HL-60 (cell line): ENCODE results near the gene MED1.

Source experiments
- GABPA ChIP-seq: IDR thresholded peaks from 2 replicates; pipeline ENCODE4 v1.6.1; 2012; ENCODE audit warnings: low read depth
- POLR2AphosphoS5 ChIP-seq: IDR thresholded peaks from 2 replicates; pipeline ENCODE4 v1.6.1; 2012; ENCODE audit warnings: low read depth
- SPI1 ChIP-seq: IDR thresholded peaks from 2 replicates; pipeline ENCODE4 v1.6.1; 2012; ENCODE audit warnings: low read depth, mild to moderate bottlenecking, borderline replicate concordance
- TF ChIP-seq, protein P1 (sequence below): IDR thresholded peaks from one replicate; pipeline ENCODE4 v1.5.1; 2011; ENCODE audit warnings: low read length, control low read depth, inconsistent platforms; ENCODE audit not compliant: insufficient read depth
- TF ChIP-seq, protein P2 (sequence below): IDR thresholded peaks from 2 replicates; pipeline ENCODE4 v1.6.1; 2012; ENCODE audit warnings: low read depth; ENCODE audit not compliant: insufficient replicate concordance

DNA sequence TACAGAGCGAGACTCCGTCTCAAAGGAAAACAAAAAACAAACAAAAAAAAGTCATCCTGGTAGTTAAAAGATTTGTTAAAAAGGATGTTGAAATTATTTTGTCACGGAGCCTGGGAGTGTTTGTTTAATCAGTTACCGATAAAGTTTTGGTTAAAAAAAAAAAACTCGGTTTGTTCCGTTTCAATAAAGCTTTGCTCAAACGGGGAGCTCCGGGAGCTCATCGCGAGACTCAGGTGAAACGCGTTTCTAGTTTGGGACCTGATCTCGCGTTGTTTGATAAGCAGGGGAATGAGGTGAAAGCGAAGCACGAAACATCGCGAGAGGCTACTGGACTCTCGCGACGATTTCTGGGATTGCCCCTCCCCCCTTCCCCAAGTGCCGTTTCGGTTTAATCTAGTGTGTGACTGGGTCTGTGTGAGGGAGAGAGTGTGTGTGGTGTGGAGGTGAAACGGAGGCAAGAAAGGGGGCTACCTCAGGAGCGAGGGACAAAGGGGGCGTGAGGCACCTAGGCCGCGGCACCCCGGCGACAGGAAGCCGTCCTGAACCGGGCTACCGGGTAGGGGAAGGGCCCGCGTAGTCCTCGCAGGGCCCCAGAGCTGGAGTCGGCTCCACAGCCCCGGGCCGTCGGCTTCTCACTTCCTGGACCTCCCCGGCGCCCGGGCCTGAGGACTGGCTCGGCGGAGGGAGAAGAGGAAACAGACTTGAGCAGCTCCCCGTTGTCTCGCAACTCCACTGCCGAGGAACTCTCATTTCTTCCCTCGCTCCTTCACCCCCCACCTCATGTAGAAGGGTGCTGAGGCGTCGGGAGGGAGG is 10.3 kb upstream of the MED1 start, which contains the start of gene CDK12:
- TF ChIP-seq, protein P1, sequence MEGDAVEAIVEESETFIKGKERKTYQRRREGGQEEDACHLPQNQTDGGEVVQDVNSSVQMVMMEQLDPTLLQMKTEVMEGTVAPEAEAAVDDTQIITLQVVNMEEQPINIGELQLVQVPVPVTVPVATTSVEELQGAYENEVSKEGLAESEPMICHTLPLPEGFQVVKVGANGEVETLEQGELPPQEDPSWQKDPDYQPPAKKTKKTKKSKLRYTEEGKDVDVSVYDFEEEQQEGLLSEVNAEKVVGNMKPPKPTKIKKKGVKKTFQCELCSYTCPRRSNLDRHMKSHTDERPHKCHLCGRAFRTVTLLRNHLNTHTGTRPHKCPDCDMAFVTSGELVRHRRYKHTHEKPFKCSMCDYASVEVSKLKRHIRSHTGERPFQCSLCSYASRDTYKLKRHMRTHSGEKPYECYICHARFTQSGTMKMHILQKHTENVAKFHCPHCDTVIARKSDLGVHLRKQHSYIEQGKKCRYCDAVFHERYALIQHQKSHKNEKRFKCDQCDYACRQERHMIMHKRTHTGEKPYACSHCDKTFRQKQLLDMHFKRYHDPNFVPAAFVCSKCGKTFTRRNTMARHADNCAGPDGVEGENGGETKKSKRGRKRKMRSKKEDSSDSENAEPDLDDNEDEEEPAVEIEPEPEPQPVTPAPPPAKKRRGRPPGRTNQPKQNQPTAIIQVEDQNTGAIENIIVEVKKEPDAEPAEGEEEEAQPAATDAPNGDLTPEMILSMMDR = no peak
- TF ChIP-seq GABPA (no peak), POLR2AphosphoS5 (peak; percentile 96), SPI1 (no peak)
- TF ChIP-seq, protein P2, sequence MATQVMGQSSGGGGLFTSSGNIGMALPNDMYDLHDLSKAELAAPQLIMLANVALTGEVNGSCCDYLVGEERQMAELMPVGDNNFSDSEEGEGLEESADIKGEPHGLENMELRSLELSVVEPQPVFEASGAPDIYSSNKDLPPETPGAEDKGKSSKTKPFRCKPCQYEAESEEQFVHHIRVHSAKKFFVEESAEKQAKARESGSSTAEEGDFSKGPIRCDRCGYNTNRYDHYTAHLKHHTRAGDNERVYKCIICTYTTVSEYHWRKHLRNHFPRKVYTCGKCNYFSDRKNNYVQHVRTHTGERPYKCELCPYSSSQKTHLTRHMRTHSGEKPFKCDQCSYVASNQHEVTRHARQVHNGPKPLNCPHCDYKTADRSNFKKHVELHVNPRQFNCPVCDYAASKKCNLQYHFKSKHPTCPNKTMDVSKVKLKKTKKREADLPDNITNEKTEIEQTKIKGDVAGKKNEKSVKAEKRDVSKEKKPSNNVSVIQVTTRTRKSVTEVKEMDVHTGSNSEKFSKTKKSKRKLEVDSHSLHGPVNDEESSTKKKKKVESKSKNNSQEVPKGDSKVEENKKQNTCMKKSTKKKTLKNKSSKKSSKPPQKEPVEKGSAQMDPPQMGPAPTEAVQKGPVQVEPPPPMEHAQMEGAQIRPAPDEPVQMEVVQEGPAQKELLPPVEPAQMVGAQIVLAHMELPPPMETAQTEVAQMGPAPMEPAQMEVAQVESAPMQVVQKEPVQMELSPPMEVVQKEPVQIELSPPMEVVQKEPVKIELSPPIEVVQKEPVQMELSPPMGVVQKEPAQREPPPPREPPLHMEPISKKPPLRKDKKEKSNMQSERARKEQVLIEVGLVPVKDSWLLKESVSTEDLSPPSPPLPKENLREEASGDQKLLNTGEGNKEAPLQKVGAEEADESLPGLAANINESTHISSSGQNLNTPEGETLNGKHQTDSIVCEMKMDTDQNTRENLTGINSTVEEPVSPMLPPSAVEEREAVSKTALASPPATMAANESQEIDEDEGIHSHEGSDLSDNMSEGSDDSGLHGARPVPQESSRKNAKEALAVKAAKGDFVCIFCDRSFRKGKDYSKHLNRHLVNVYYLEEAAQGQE = peak; percentile 71
